CD8-positive, alpha-beta memory T cell (primary cell): ENCODE data around the gene BRI3BP. TPM values are rescaled to one million over a fixed set of nuclear protein-coding genes. Genes with fewer than 3 reads are reported as not detected.

Source experiments
- CTCF ChIA-PET: fragments of 350-600 bp; sonication (Branson Sonifier 250); formaldehyde crosslinking; loops from one replicate; lab custom pipeline; 2021; ENCODE audit warnings: antibody characterized with exemption; lab: Charles Lee
- POLR2A ChIA-PET: fragments of 350-600 bp; sonication (Branson Sonifier 250); formaldehyde crosslinking; loops from one replicate; lab custom pipeline; 2021; ENCODE audit warnings: antibody characterized with exemption; lab: Charles Lee
- DNase-seq, 5 donors: peaks; one replicate each; pipeline versions ENCODE4 v3.0.0 to v3.0.0-alpha.2; 2020 to 2022; ENCODE audit warnings: mixed read lengths in 1 of 5
- H3K27ac ChIP-seq: one replicate; pipeline ENCODE4 v1.7.0; 2013; ENCODE audit warnings: low read depth, mild to moderate bottlenecking, low read length, moderate library complexity
- H3K27me3 ChIP-seq: 2 replicates; pipeline ENCODE4 v1.7.0; 2013; ENCODE audit warnings: low read length, mild to moderate bottlenecking; ENCODE audit not compliant: insufficient read depth, poor library complexity, severe bottlenecking
- H3K36me3 ChIP-seq: 2 replicates; pipeline ENCODE4 v1.7.0; 2013; ENCODE audit warnings: mild to moderate bottlenecking, low read length, moderate library complexity; ENCODE audit not compliant: insufficient read depth
- H3K4me1 ChIP-seq: 2 replicates; pipeline ENCODE4 v1.7.0; 2013; ENCODE audit warnings: mild to moderate bottlenecking, low read length, moderate library complexity; ENCODE audit not compliant: insufficient read depth
- H3K4me3 ChIP-seq: 2 replicates; pipeline ENCODE4 v1.7.0; 2013; ENCODE audit warnings: mild to moderate bottlenecking, low read length
- H3K9me3 ChIP-seq: 2 replicates; pipeline ENCODE4 v1.7.0; 2013; ENCODE audit warnings: mild to moderate bottlenecking, low read length
- H3K27ac Mint-ChIP-seq, 8 donors: one replicate each; pipeline ENCODE4 v1.8.0; 2020 to 2021; ENCODE audit warnings: mixed read lengths in 8 of 8, mild to moderate bottlenecking in 6 of 8, inconsistent platforms in 3 of 8, moderate library complexity in 3 of 8
- H3K27me3 Mint-ChIP-seq, 2 donors: one replicate each; pipeline ENCODE4 v1.8.0; 2020 to 2021; ENCODE audit warnings: mixed read lengths in 2 of 2, mild to moderate bottlenecking in 1 of 2, moderate library complexity in 1 of 2
- H3K36me3 Mint-ChIP-seq, 3 donors: one replicate each; pipeline ENCODE4 v1.8.0; 2020 to 2021; ENCODE audit warnings: mixed read lengths in 3 of 3, inconsistent platforms in 1 of 3, mild to moderate bottlenecking in 1 of 3
- H3K4me1 Mint-ChIP-seq, 3 donors: one replicate each; pipeline ENCODE4 v1.8.0; 2020 to 2021; ENCODE audit warnings: mixed read lengths in 3 of 3, inconsistent platforms in 1 of 3, mild to moderate bottlenecking in 1 of 3
- H3K4me3 Mint-ChIP-seq, 7 donors: one replicate each; pipeline ENCODE4 v1.8.0; 2020 to 2021; ENCODE audit warnings: mixed read lengths in 7 of 7, mild to moderate bottlenecking in 6 of 7, moderate library complexity in 4 of 7, inconsistent platforms in 2 of 7
- H3K9me3 Mint-ChIP-seq, 5 donors: one replicate each; pipeline ENCODE4 v1.8.0; 2020 to 2022; ENCODE audit warnings: mixed read lengths in 5 of 5, mild to moderate bottlenecking in 3 of 5, moderate library complexity in 2 of 5, inconsistent platforms in 1 of 5
- polyA plus RNA-seq: library from polyadenylated mRNA; unstranded; fragments of 300-500 nt; fragmentation: Illumina TruSeq; gene quantifications from one replicate; pipeline ENCODE4 v1.2.3, GENCODE V29; 2021
- total RNA-seq, 2 experiments: library from RNA; stranded (reverse); gene quantifications; one replicate each; pipeline ENCODE4 v1.2.3, GENCODE V29; 2021

BRI3BP gene
- total and polyA plus RNA-seq, 3 experiments from 2014 or later = 4.0 to 36.5 (median 35.6) TPM

DNA sequence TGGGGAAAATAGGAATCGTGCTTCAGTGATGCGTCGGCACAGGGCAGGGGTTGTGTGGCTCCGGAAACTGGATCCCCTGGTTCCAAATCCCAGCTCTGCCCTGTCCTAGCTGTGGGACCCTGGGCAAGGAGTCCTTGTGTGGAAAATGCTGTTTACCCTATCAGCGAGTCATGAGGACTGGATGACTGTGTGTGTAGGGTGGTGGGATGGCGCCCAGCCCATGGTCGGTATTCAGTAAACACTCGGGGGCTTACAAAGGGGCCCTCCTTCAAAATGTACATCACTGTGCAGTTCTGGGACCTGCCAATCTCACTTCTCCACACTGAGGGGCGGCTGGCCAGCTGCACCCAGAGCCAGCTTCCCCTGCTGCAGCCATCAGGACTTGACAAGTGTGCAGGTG lies 24.4 kb downstream of the BRI3BP start:
- H3K4me3 Mint-ChIP-seq = no peak overlapping the region
- no peak overlapping the region for H3K27ac ChIP-seq
- no peaks in the 10 kb centered on the region for H3K27me3 ChIP-seq
- H3K9me3 Mint-ChIP-seq = no peaks in the 10 kb centered on the region
- ChIA-PET POLR2A (no interaction called here), CTCF (no interaction called here)
- H3K4me3 ChIP-seq = no peak overlapping the region
- H3K36me3 ChIP-seq = no peaks in the 10 kb centered on the region
- DNase-seq = no peak
- H3K4me1 Mint-ChIP-seq = no peaks in the 10 kb centered on the region
- H3K27me3 Mint-ChIP-seq = no peaks in the 10 kb centered on the region
- H3K27ac Mint-ChIP-seq = no peak overlapping the region
- no peaks in the 10 kb centered on the region for H3K9me3 ChIP-seq
- H3K4me1 ChIP-seq = no peaks in the 10 kb centered on the region
- H3K36me3 Mint-ChIP-seq = peaks cover 0 to 29% (median 6%) of the 10 kb centered on the region in 3 donors

DNA sequence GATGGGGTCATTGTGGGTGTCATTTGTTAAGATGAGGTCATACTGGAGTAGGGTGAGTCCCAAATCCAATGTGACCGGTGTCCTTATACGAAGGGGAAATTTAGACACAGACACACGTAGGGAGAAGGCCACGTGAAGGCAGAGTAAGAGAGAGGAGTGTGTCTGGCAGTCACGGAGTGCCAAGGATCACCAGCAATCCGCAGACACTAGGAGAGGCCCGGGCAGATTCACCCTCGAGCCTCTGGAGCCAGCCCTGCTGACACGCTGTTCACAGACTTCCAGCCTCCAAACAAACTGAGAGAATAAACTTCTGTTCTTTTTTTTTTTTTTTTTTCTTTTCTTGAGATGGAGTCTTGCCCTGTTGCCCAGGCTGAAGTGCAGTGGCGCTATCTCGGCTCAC lies 24.9 kb downstream of the BRI3BP start:
- Histone ChIP-seq H3K4me1 (no peaks in the 10 kb centered on the region), H3K4me3 (no peak overlapping the region), H3K27ac (no peak overlapping the region), H3K9me3 (no peaks in the 10 kb centered on the region), H3K36me3 (no peaks in the 10 kb centered on the region), H3K27me3 (no peaks in the 10 kb centered on the region)
- peak overlapping the region in 1 of 8 donors; percentile 44 for H3K27ac Mint-ChIP-seq
- ChIA-PET POLR2A (no interaction called here), CTCF (no interaction called here)
- H3K36me3 Mint-ChIP-seq = peaks cover 4 to 27% (median 7%) of the 10 kb centered on the region in 3 donors
- DNase-seq = no peak
- no peak overlapping the region for H3K4me3 Mint-ChIP-seq
- no peaks in the 10 kb centered on the region for H3K9me3 Mint-ChIP-seq
- no peaks in the 10 kb centered on the region for H3K4me1 Mint-ChIP-seq
- H3K27me3 Mint-ChIP-seq = no peaks in the 10 kb centered on the region

DNA sequence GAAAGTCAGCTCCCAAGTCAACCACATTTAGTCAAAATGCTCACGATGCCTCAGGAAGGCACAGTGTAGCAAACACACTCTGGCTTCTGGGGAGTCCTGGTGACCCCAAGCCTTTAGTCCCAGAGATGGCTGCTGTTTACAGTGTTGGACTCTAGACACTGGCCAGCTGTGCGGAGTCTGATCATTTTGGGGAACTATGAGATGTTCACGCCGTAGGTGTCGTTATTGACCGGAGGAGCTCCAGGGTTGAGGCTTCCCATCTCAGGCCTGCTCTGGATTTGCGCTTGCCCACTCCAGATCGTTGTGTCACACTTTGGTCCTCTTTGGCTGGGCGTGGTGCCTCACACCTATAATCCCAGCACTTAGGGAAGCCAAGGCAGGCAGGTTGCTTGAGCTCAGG lies 27.7 kb downstream of the BRI3BP start:
- H3K27me3 Mint-ChIP-seq = no peaks in the 10 kb centered on the region
- no peak overlapping the region for H3K4me3 Mint-ChIP-seq
- Histone ChIP-seq H3K27ac (no peak overlapping the region), H3K9me3 (no peaks in the 10 kb centered on the region), H3K27me3 (no peaks in the 10 kb centered on the region), H3K36me3 (no peaks in the 10 kb centered on the region), H3K4me3 (no peak overlapping the region), H3K4me1 (no peaks in the 10 kb centered on the region)
- H3K9me3 Mint-ChIP-seq = no peaks in the 10 kb centered on the region
- CTCF ChIA-PET = no interaction called here
- no peaks in the 10 kb centered on the region for H3K4me1 Mint-ChIP-seq
- H3K36me3 Mint-ChIP-seq = peaks cover 4 to 17% (median 5%) of the 10 kb centered on the region in 3 donors
- no peak overlapping the region for H3K27ac Mint-ChIP-seq
- DNase-seq = no peak
- POLR2A ChIA-PET = no interaction called here

DNA sequence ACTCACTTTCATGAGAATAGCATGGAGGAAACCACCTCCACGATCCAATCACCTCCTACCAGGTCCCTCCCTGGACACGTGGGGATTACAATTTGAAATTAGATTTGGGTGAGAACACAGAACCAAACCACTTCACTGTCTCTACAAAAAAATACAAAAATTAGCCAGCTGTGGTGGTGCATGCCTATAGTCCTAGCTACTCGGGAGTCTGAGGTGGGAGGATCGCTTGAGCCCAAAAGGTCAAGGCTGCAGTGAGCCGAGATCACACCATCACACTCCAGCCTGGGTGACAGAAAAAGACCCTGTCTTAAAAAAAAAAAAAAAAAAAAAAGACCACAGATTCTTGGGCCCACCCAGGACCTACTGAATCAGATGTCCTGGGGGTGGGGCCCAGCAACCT lies 28.3 kb downstream of the BRI3BP start:
- Histone ChIP-seq H3K27me3 (no peaks in the 10 kb centered on the region), H3K36me3 (no peaks in the 10 kb centered on the region)
- POLR2A ChIA-PET = no interaction called here

DNA sequence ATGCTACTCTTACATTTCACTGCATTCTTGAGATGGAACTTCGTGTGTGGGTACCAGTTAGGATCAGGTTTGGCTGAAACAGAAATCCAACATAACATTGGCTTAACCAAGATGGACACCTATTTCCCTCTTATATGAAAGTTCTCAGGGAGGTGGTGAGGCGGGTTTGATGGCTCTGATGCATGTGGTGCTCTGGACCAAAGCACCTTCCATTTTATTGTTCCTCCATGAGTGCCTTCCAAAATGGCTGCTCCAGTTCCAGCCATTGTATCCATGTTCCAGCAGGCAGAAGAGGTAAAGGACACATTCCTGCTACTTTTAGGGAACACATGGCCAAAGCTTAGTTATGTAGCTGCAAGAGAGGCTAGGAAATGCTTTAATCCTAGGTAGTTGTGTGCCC lies 29.6 kb downstream of the BRI3BP start:
- no peaks in the 10 kb centered on the region for H3K27me3 Mint-ChIP-seq
- Histone ChIP-seq H3K4me3 (no peak overlapping the region), H3K36me3 (no peaks in the 10 kb centered on the region), H3K27me3 (no peaks in the 10 kb centered on the region), H3K9me3 (no peaks in the 10 kb centered on the region), H3K4me1 (no peaks in the 10 kb centered on the region), H3K27ac (no peak overlapping the region)
- CTCF ChIA-PET = no interaction called here
- no peak for DNase-seq
- POLR2A ChIA-PET = no interaction called here
- no peak overlapping the region for H3K4me3 Mint-ChIP-seq
- no peaks in the 10 kb centered on the region for H3K9me3 Mint-ChIP-seq
- peaks cover 4 to 15% (median 5%) of the 10 kb centered on the region in 3 donors for H3K36me3 Mint-ChIP-seq
- H3K4me1 Mint-ChIP-seq = no peaks in the 10 kb centered on the region
- H3K27ac Mint-ChIP-seq = no peak overlapping the region

More for the DNA sequence above, 28.3 kb downstream of the BRI3BP start:
- peaks cover 4 to 15% (median 5%) of the 10 kb centered on the region in 3 donors for H3K36me3 Mint-ChIP-seq
- no peaks in the 10 kb centered on the region for H3K9me3 ChIP-seq
- H3K4me1 ChIP-seq = no peaks in the 10 kb centered on the region
- DNase-seq = no peak
- H3K27ac ChIP-seq = no peak overlapping the region
- no peak overlapping the region for H3K4me3 Mint-ChIP-seq
- no peaks in the 10 kb centered on the region for H3K9me3 Mint-ChIP-seq
- no peak overlapping the region for H3K27ac Mint-ChIP-seq
- no peaks in the 10 kb centered on the region for H3K27me3 Mint-ChIP-seq
- no peaks in the 10 kb centered on the region for H3K4me1 Mint-ChIP-seq
- CTCF ChIA-PET = no interaction called here
- H3K4me3 ChIP-seq = no peak overlapping the region

DNA sequence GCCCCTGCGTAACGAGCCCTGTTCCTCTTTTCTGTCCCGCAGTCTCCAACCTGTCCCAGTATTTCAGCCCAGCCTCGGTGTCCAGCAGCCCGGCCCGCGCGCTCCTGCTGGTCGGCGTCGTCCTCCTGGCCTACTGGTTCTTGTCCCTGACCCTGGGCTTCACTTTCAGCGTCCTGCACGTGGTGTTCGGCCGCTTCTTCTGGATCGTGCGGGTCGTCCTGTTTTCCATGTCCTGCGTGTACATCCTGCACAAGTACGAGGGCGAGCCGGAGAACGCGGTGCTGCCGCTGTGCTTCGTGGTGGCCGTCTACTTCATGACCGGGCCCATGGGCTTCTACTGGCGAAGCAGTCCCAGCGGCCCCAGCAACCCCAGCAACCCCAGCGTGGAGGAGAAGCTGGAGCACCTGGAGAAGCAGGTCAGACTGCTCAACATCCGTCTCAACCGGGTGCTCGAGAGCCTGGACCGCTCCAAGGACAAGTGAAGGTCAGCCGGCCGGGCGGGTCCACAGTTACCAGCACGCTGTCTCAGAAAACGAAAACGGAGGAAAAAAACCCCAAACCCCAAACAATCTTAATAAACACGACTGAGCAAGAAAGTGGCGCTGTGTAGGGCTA lies 31.6 kb downstream of the BRI3BP start:
- no peaks in the 10 kb centered on the region for H3K27me3 ChIP-seq
- H3K4me3 ChIP-seq = no peak overlapping the region
- no peak for DNase-seq
- no peaks in the 10 kb centered on the region for H3K27me3 Mint-ChIP-seq
- no peak overlapping the region for H3K4me3 Mint-ChIP-seq
- no peaks in the 10 kb centered on the region for H3K9me3 ChIP-seq
- no peak overlapping the region for H3K27ac ChIP-seq
- H3K27ac Mint-ChIP-seq = no peak overlapping the region
- H3K4me1 ChIP-seq = no peaks in the 10 kb centered on the region
- ChIA-PET POLR2A (no interaction called here), CTCF (no interaction called here)
- H3K36me3 ChIP-seq = no peaks in the 10 kb centered on the region
- H3K36me3 Mint-ChIP-seq = peaks cover 4 to 13% (median 6%) of the 10 kb centered on the region in 3 donors
- H3K9me3 Mint-ChIP-seq = no peaks in the 10 kb centered on the region
- no peaks in the 10 kb centered on the region for H3K4me1 Mint-ChIP-seq

DNA sequence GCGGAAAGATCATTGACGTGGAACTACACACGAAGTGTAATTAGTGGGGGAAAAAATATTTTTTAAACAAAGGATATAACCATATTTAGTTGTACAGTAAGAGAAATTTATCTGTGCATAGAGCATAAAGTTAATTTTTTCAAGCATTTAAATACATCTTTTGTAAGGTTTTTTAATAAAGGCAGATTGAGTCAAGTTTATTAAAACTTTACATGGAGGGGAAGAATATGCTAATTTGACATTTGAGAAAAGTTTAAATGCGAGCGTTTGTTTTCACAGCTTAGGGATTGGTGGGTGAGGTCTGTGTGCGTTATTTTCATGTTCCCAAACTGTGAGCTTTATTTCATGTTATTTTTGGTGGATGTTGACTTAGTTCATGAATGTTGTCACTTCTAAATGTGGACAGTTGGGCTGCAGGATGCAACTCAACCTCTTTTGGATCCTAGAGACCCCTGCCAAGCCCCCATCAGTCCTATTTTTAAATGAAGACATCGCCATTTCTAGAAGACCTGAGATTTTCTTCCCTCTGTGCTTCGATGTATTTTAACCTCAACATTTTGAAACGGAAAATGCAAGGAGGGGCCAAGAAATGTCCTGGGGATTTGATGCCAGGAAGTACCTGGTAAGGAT lies 32.3 kb downstream of the BRI3BP start:
- CTCF ChIA-PET = no interaction called here

DNA sequence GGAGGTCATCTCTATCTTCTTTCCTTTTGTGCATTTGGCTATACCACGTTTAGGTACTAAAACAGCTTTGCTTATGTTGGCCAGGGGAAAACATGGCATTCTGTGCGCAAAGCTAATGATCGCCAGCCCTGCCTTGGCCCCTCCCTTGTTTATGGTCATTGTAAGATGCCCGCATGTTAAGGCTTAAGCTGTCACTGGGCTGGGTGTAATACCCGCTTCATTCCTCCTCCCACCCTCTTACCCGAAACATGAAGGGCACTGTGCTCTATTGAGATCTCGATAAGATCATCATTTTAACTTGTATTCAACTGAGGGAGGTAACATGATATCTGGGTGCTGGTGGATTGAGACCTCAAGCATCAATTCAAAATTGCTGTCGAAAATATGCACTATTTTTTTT lies 34.7 kb downstream of the BRI3BP start:
- DNase-seq = no peak
- H3K27me3 ChIP-seq = no peaks in the 10 kb centered on the region
- CTCF ChIA-PET = no interaction called here
- H3K9me3 ChIP-seq = no peaks in the 10 kb centered on the region
- no peaks in the 10 kb centered on the region for H3K9me3 Mint-ChIP-seq
- H3K36me3 Mint-ChIP-seq = peaks cover 2 to 9% (median 4%) of the 10 kb centered on the region in 3 donors
- no peaks in the 10 kb centered on the region for H3K4me1 Mint-ChIP-seq
- H3K4me1 ChIP-seq = no peaks in the 10 kb centered on the region
- H3K27me3 Mint-ChIP-seq = no peaks in the 10 kb centered on the region
- POLR2A ChIA-PET = no interaction called here
- no peak overlapping the region for H3K4me3 Mint-ChIP-seq
- H3K27ac Mint-ChIP-seq = no peak overlapping the region
- no peak overlapping the region for H3K27ac ChIP-seq
- H3K4me3 ChIP-seq = no peak overlapping the region
- no peaks in the 10 kb centered on the region for H3K36me3 ChIP-seq

More for the DNA sequence above, 32.3 kb downstream of the BRI3BP start:
- no peaks in the 10 kb centered on the region for H3K9me3 Mint-ChIP-seq
- H3K27me3 Mint-ChIP-seq = no peaks in the 10 kb centered on the region
- Histone ChIP-seq H3K9me3 (no peaks in the 10 kb centered on the region), H3K36me3 (no peaks in the 10 kb centered on the region), H3K27me3 (no peaks in the 10 kb centered on the region), H3K4me1 (no peaks in the 10 kb centered on the region), H3K27ac (no peak overlapping the region), H3K4me3 (no peak overlapping the region)
- peaks cover 4 to 13% (median 6%) of the 10 kb centered on the region in 3 donors for H3K36me3 Mint-ChIP-seq
- no peak overlapping the region for H3K4me3 Mint-ChIP-seq
- no peaks in the 10 kb centered on the region for H3K4me1 Mint-ChIP-seq
- peak overlapping the region in 1 of 8 donors; percentile 21 for H3K27ac Mint-ChIP-seq
- DNase-seq = no peak
- POLR2A ChIA-PET = no interaction called here
